T-cell (primary cell): ENCODE data around the gene KRTAP5-1. TPM values are rescaled to one million over a fixed set of nuclear protein-coding genes. Genes with fewer than 3 reads are reported as not detected.
A peak's percentile ranks its signal among the peaks of the same experiment; 100 is the strongest.

Source experiments
- ATAC-seq, 4 experiments: fragments of 200-7000 bp in 3 of 4; fragments of 150-1000 bp in 1 of 4; cut with Tn5 transposase; replicated peaks in 1 of 4; 1 replicate in 3 of 4; 2 replicates in 1 of 4; pipeline ENCODE4 v1.10.0; 2021; ENCODE audit warnings: moderate library complexity in 3 of 4, mild to moderate bottlenecking in 2 of 4, moderate number of reproducible peaks in 1 of 4
- CTCF ChIA-PET, 2 donors: fragments of 300-600 bp; sonication (Branson Sonifier 250); formaldehyde crosslinking; loops; one replicate each; lab custom pipeline; 2022; ENCODE audit warnings: antibody characterized with exemption in 2 of 2; lab: Charles Lee
- POLR2A ChIA-PET, 2 donors: fragments of 300-600 bp; sonication (Branson Sonifier 250); formaldehyde crosslinking; loops; one replicate each; lab custom pipeline; 2022; ENCODE audit warnings: antibody characterized with exemption in 2 of 2; lab: Charles Lee
- DNase-seq, 35 experiments: peaks; one replicate each; pipeline versions ENCODE4 v3.0.0 to v3.0.0-alpha.2; 2013 to 2023
- H3K27ac ChIP-seq: one replicate; pipeline ENCODE4 v1.5.1; 2013; ENCODE audit warnings: low read length
- H3K27me3 ChIP-seq, 2 experiments: replicated peaks in 1 of 2; 1 replicate in 1 of 2; 2 replicates in 1 of 2; pipeline versions ENCODE4 v1.6.1 to v1.7.0; 2013; ENCODE audit warnings: low read length in 1 of 2, mixed read lengths in 1 of 2; ENCODE audit not compliant: control insufficient read depth in 2 of 2, insufficient read depth in 2 of 2; ENCODE audit errors: extremely low read depth in 1 of 2
- H3K36me3 ChIP-seq, 2 donors: 1 replicate in 1 of 2; 2 replicates in 1 of 2; pipeline versions ENCODE4 v1.6.1 to v1.7.0; 2013; ENCODE audit warnings: low read length in 1 of 2; ENCODE audit not compliant: control insufficient read depth in 2 of 2, insufficient read depth in 1 of 2; ENCODE audit errors: extremely low read depth in 1 of 2
- H3K4me1 ChIP-seq, 2 experiments: 1 replicate in 1 of 2; 2 replicates in 1 of 2; pipeline versions ENCODE4 v1.6.1 to v1.7.0; 2013; ENCODE audit warnings: low read length in 2 of 2, mixed read lengths in 1 of 2; ENCODE audit not compliant: insufficient read depth in 2 of 2, control insufficient read depth in 1 of 2; ENCODE audit errors: extremely low read depth in 1 of 2
- H3K4me3 ChIP-seq, 2 donors: 1 replicate in 1 of 2; 2 replicates in 1 of 2; pipeline versions ENCODE4 v1.5.1 to v1.7.0; 2013; ENCODE audit warnings: mild to moderate bottlenecking in 2 of 2, low read length in 1 of 2, moderate library complexity in 1 of 2; ENCODE audit not compliant: control insufficient read depth in 1 of 2; ENCODE audit errors: extremely low read depth in 1 of 2
- H3K9me3 ChIP-seq: 2 replicates; pipeline ENCODE4 v1.7.0; 2013
- H3K27ac Mint-ChIP-seq, 2 donors: one replicate each; pipeline ENCODE4 v1.8.0; 2020 to 2021; ENCODE audit warnings: mild to moderate bottlenecking in 2 of 2, mixed read lengths in 2 of 2
- H3K27me3 Mint-ChIP-seq, 2 donors: one replicate each; pipeline ENCODE4 v1.8.0; 2021 to 2022; ENCODE audit warnings: mixed read lengths in 2 of 2
- H3K36me3 Mint-ChIP-seq: one replicate; pipeline ENCODE4 v1.8.0; 2021; ENCODE audit warnings: mixed read lengths
- H3K4me1 Mint-ChIP-seq, 3 donors: one replicate each; pipeline ENCODE4 v1.8.0; 2020 to 2022; ENCODE audit warnings: mixed read lengths in 3 of 3, mild to moderate bottlenecking in 1 of 3
- H3K4me3 Mint-ChIP-seq, 3 donors: one replicate each; pipeline ENCODE4 v1.8.0; 2020 to 2022; ENCODE audit warnings: mild to moderate bottlenecking in 3 of 3, mixed read lengths in 3 of 3, moderate library complexity in 3 of 3
- H3K9me3 Mint-ChIP-seq, 3 donors: one replicate each; pipeline ENCODE4 v1.8.0; 2020 to 2022; ENCODE audit warnings: mixed read lengths in 3 of 3
- WGBS: methylation state at CpG from one replicate; pipeline ENCODE4 v1.1.5; 2013; ENCODE audit warnings: missing lambda C conversion rate; ENCODE audit not compliant: insufficient coverage; 5-methylcytosine and 5-hydroxymethylcytosine counted together
- total RNA-seq, 35 experiments: library from RNA in 6 of 35; stranded (reverse) in 6 of 35; fragments of 120-200 nt in 1 of 35; gene quantifications; one replicate each; pipeline versions ENCODE4 v1.2.1 to v1.2.4 and lab custom pipeline; 2013 to 2026

The KRTAP5-1 gene
- total RNA-seq, 5 donors from 2014 or later (not counting 1 experiment from before 2014, with no cell fraction given) = not detected

DNA sequence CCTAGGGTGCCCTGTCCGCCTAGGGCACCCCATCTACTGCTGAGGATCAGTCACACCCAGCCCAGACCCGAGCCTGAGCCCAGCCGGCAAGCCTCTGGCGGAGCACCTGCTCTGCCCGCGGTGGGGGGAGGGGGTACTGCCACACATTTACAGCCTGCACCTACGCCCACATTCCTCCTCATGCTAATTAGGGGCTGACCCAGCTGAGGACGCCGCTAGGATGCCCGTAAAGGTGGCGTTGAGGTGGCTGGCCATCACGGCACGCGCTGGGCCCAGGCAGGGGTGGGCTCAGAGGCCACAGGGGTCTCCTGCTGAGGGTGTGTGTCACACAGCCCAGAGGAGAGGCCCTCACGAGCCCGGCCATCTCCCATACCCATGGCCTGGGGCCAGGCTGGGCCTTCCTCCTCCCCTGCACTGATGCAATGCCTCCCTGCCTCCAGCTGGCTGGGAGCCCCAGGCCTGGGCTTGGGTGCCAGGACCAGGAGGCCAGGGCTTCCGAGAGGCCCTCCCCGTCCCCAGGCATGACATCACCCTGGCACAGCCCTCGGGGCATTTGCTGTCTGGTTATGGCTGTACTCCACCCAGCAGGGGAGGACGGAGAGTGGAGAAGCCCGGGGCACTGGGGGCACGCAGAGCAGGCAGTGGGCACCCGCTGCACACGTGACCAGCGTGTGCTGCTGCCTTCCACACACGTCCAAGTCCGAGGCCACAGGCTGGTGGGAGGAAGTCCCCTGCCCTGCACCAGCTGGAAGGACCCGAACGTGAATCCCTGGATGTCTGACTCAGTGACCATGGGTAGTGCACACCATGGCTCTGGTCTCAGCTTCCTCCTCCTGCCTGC, 25.8 kb downstream of the KRTAP5-1 start:
- Mint-ChIP-seq H3K9me3 (no peaks in the 10 kb centered on the region), H3K36me3 (peaks cover 10% of the 10 kb centered on the region), H3K27me3 (peaks cover 0 to 1% of the 10 kb centered on the region in 2 donors), H3K27ac (no peak overlapping the region), H3K4me1 (peaks cover 0 to 5% (median 0%) of the 10 kb centered on the region in 3 donors), H3K4me3 (no peak overlapping the region)
- H3K27me3 ChIP-seq = peaks cover 0 to 19% of the 10 kb centered on the region in 2 experiments
- POLR2A ChIA-PET = no interaction called here
- 71% methylated on average over 23 of the region's 29 CpGs for WGBS
- DNase-seq (peak in 1 of 35 experiments; percentile 31), ATAC-seq (peak in 1 of 4 experiments; percentile 9)
- H3K36me3 ChIP-seq = peaks cover 0 to 9% of the 10 kb centered on the region in 2 donors
- H3K9me3 ChIP-seq = no peaks in the 10 kb centered on the region
- H3K27ac ChIP-seq = no peak overlapping the region
- no peaks in the 10 kb centered on the region for H3K4me1 ChIP-seq
- no peak overlapping the region for H3K4me3 ChIP-seq
- CTCF ChIA-PET = no interaction called here

DNA sequence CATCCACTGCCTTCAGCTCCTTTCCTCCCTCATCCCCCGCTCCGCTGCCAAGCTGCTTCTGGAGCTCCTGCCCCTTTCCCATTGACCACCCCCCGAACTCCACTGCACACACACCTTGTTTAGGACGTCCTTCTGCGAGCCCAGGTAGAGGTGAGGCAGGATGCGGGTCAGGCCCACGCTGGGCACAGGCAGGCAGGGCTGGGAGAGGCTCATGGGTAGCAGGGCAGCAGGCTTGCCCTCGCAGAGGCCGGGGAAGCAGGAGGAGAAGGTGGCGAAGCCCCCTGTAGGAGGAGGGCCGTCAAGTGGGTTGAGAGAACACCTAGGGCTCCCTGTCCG, 26.3 kb downstream of the KRTAP5-1 start:
- no peaks in the 10 kb centered on the region for H3K9me3 Mint-ChIP-seq
- Histone ChIP-seq H3K27ac (no peak overlapping the region), H3K36me3 (peaks cover 0 to 9% of the 10 kb centered on the region in 2 donors), H3K4me1 (no peaks in the 10 kb centered on the region), H3K27me3 (peaks cover 0 to 21% of the 10 kb centered on the region in 2 experiments), H3K9me3 (no peaks in the 10 kb centered on the region), H3K4me3 (no peak overlapping the region)
- ChIA-PET CTCF (interaction anchor here in 1 of 2 donors (1.6 kb wide), 1 partner anchor 15 kb away, joined by 3 read pairs; no protein-coding TSS in a partner anchor), POLR2A (no interaction called here)
- ATAC-seq (no peak), DNase-seq (peak in 2 of 35 experiments; percentile 13 to 30)
- peaks cover 0 to 3% of the 10 kb centered on the region in 2 donors for H3K27me3 Mint-ChIP-seq
- H3K27ac Mint-ChIP-seq = no peak overlapping the region
- H3K36me3 Mint-ChIP-seq = peaks cover 10% of the 10 kb centered on the region
- no peak overlapping the region for H3K4me3 Mint-ChIP-seq
- peaks cover 0 to 7% (median 0%) of the 10 kb centered on the region in 3 donors for H3K4me1 Mint-ChIP-seq
- 80% methylated on average over 5 of the region's 12 CpGs for WGBS

DNA sequence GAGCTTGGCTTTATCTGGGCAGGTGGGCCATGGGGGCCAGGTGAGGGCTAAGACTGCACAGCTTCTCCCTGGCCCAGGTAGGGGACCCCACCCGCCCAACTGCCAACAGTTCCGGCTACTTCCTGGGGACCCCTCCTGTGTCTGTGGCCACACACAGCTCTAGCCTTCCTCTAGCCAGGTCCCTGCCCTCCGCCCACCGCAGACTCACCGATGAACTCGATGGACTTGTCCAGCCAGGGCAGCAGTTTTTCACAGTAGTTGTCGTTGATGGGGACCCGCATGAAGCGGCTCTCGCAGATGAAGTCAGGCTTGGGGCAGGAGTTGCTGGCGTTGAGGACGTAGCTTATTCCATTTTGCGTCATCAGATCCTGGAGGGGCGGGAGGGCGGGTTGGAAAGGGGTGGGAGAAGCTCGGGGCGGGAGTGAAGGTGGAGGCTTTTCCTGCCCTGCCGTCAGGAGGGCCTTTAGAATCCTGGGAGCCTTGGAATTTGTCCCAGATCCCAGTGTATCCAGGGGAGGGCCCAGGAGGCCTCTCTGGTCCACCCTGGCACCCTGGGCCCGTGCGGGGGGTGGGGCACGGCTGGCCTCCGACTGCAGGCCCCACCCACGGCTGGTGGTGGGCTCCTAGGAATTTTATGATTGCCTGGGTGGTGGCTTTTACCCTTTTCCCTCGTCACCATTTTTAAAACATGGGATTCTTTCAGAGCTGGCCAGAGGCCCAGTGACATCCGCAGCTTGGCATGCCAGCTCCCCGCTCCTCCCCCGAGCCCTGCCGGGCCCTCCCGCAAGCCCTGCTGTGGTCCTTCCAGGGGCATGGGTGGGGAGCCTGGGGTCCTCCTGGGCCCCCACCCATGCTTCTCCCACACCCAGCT, 26.9 kb downstream of the KRTAP5-1 start:
- CTCF ChIA-PET = interaction anchor here in 1 of 2 donors (0.6 to 1.6 kb wide), 3 partner anchors 12 to 19 kb away, joined by 3 to 5 read pairs (median 3); no protein-coding TSS in a partner anchor
- Histone ChIP-seq H3K9me3 (no peaks in the 10 kb centered on the region), H3K4me3 (no peak overlapping the region), H3K27me3 (peaks cover 0 to 23% of the 10 kb centered on the region in 2 experiments), H3K36me3 (peaks cover 0 to 6% of the 10 kb centered on the region in 2 donors), H3K27ac (no peak overlapping the region), H3K4me1 (no peaks in the 10 kb centered on the region)
- H3K9me3 Mint-ChIP-seq = no peaks in the 10 kb centered on the region
- POLR2A ChIA-PET = no interaction called here
- ATAC-seq = peak in 1 of 4 experiments; percentile 1
- peaks cover 10% of the 10 kb centered on the region for H3K36me3 Mint-ChIP-seq
- no peak overlapping the region for H3K27ac Mint-ChIP-seq
- peak overlapping the region in 1 of 3 donors; percentile 22 for H3K4me3 Mint-ChIP-seq
- peaks cover 0 to 9% (median 0%) of the 10 kb centered on the region in 3 donors for H3K4me1 Mint-ChIP-seq
- 86% methylated on average over 26 of the region's 29 CpGs for WGBS
- DNase-seq = peak in 1 of 35 experiments; percentile 12
- peaks cover 0 to 4% of the 10 kb centered on the region in 2 donors for H3K27me3 Mint-ChIP-seq

DNA sequence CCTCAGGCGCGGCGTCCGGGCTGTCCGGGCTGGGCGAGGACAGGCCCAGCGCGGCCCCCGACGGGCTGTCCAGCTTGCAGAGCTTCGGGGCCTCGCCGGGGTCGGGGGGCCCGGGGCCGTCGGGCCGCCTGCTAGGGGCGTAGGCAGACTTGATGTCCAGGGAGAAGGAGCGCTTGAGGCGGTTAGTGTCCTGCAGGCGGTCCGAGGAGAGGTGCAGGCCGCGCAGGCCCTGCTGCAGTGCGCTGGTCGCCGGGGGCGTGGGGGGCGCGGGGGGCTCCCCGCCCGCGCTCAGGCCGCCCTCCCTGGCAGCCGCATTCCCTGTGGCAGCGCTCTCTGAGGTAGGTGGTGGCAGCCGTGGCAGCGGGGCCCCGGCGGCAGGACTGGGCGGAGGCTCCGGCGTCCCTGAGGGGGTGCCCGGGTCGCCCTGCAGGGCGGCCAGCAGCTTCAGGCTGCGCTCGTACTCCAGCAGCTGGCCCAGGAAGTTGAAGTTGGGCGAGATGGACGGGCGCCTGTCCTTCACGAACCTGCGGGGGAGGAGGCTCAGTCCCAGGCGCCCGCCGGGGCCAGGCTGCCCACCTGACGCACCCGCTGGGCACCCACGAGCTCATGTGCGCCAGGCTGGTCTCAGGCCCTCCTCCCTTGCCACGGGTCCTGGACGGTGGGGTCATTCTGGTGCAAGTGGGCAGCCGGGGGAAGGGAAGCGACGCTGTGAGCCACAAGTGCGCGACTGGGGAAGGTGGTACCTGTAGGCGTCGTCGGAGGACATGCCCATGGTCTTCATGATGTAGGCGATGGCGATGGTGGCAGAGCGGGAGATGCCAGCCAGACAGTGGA, 27.8 kb downstream of the KRTAP5-1 start:
- no peak overlapping the region for H3K4me3 ChIP-seq
- Mint-ChIP-seq H3K4me3 (peak overlapping the region in 1 of 3 donors; percentile 22), H3K27me3 (peaks cover 4% of the 10 kb centered on the region in 2 donors), H3K36me3 (peaks cover 7% of the 10 kb centered on the region), H3K4me1 (peaks cover 0 to 9% (median 0%) of the 10 kb centered on the region in 3 donors), H3K9me3 (no peaks in the 10 kb centered on the region), H3K27ac (no peak overlapping the region)
- peak in 2 of 35 experiments; percentile 3 to 16 for DNase-seq
- 80% methylated on average over 69 of the region's 74 CpGs for WGBS
- H3K9me3 ChIP-seq = no peaks in the 10 kb centered on the region
- peaks cover 2 to 26% of the 10 kb centered on the region in 2 experiments for H3K27me3 ChIP-seq
- ATAC-seq = no peak
- H3K4me1 ChIP-seq = no peaks in the 10 kb centered on the region
- ChIA-PET POLR2A (no interaction called here), CTCF (interaction anchor here in 1 of 2 donors (0.6 to 1.6 kb wide), 3 partner anchors 11 to 20 kb away, joined by 3 to 5 read pairs (median 3); no protein-coding TSS in a partner anchor)
- no peak overlapping the region for H3K27ac ChIP-seq
- peaks cover 0 to 4% of the 10 kb centered on the region in 2 donors for H3K36me3 ChIP-seq

DNA sequence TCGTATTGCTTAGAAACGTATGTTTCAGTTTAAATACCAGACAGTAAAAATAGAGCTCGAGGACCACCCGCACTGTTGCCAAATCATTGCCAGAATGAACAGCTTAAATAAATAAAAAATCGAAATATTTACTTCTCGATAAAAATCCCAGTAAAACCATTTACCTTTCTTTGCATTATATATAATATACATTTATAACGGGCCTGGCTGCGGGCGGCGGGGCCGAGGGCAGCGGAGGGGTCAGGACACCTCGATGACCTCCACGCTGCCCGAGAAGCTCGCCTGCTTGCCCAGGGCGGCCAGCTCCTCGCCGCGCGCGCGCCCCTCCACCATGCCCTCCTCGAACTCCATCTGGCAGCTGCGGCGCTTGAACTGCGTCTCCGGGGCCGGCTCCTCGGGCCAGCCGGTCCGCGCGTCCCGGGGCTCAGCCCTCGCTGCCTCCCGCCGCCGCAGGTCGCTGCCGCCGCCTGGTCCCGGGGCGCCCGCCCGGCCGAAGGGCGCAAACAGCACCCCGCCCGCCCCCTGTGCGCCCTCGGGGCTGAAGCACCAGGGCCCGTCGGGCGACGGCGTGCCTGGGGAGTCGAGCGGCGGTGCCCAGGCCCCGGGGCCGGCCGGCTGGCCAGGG, 28.7 kb downstream of the KRTAP5-1 start:
- Mint-ChIP-seq H3K4me3 (no peak overlapping the region), H3K27me3 (peaks cover 4% of the 10 kb centered on the region in 2 donors), H3K4me1 (peaks cover 0 to 9% (median 0%) of the 10 kb centered on the region in 3 donors), H3K27ac (no peak overlapping the region), H3K9me3 (no peaks in the 10 kb centered on the region), H3K36me3 (peaks cover 7% of the 10 kb centered on the region)
- Histone ChIP-seq H3K36me3 (peaks cover 0 to 4% of the 10 kb centered on the region in 2 donors), H3K27ac (no peak overlapping the region), H3K27me3 (peaks cover 2 to 24% of the 10 kb centered on the region in 2 experiments), H3K9me3 (no peaks in the 10 kb centered on the region), H3K4me1 (no peaks in the 10 kb centered on the region), H3K4me3 (no peak overlapping the region)
- ChIA-PET POLR2A (interaction anchor here in 1 of 2 donors (0.9 to 1.2 kb wide), 2 partner anchors 9 to 11 kb away, joined by 4 to 5 read pairs; no protein-coding TSS in a partner anchor), CTCF (interaction anchor here in 1 of 2 donors (1.0 kb wide), 1 partner anchor 9 kb away, joined by 3 read pairs; no protein-coding TSS in a partner anchor)
- WGBS = 56% methylated on average over 57 of the region's 63 CpGs
- no peak for ATAC-seq
- peak in 1 of 35 experiments; percentile 11 for DNase-seq
